GM19240 (cell line): Measurements from ENCODE around the gene ZC3H12A.
A peak's percentile ranks its signal among the peaks of the same experiment; 100 is the strongest.

Source experiments
- DNase-seq: peaks from one replicate; pipeline ENCODE4 v3.0.0; 2011; ENCODE audit warnings: low spot score; ENCODE audit not compliant: insufficient read length

The ZC3H12A gene

GRCh38 chr1:37474046-37474696 is at the start of gene ZC3H12A:
TSS of gene ZC3H12A (plus strand) at chr1:37474580. CDS start at chr1:37475497, 917 bp downstream.
- DNase-seq, result peak; percentile 80

DNA sequence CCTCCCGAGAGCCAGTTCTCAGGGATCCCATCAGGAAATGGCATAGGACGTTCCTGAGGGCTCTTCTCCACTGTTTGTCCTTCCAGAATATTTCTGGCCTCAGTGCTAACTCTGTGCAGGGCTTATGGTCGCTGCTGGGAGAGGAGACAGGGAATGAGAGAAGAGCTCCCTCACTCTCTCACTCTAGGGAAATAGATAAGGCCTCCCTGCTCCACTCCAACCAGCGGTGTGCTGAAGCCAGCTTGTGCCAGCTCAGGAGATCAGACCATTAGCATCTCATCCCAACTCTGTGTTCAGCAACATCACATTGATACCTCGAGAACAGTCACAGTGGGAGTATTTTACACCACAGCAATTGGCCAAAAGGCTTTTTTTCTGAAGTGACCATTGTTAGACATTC is 49.2 kb upstream of the ZC3H12A start:
- no peak for DNase-seq

DNA sequence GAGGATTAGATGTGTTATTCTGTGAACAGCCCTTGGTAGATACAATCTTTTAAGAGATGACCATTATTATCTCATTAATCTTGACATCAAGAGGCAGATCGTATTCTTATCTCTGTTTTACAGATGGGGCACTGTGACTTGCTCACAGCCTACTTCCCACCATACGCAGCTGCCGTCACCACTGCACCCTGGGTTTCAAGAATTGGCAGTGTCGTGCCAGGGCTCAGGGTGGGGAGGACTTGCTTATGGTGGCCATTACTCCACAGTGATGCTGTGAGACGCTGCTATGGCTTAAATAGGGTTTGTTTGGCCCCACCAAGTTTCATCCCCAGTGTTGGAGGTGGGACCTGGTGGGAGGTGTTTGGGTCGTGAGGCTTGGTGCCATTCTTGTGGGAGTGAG is 45.4 kb upstream of the ZC3H12A start:
- DNase-seq, result no peak

DNA sequence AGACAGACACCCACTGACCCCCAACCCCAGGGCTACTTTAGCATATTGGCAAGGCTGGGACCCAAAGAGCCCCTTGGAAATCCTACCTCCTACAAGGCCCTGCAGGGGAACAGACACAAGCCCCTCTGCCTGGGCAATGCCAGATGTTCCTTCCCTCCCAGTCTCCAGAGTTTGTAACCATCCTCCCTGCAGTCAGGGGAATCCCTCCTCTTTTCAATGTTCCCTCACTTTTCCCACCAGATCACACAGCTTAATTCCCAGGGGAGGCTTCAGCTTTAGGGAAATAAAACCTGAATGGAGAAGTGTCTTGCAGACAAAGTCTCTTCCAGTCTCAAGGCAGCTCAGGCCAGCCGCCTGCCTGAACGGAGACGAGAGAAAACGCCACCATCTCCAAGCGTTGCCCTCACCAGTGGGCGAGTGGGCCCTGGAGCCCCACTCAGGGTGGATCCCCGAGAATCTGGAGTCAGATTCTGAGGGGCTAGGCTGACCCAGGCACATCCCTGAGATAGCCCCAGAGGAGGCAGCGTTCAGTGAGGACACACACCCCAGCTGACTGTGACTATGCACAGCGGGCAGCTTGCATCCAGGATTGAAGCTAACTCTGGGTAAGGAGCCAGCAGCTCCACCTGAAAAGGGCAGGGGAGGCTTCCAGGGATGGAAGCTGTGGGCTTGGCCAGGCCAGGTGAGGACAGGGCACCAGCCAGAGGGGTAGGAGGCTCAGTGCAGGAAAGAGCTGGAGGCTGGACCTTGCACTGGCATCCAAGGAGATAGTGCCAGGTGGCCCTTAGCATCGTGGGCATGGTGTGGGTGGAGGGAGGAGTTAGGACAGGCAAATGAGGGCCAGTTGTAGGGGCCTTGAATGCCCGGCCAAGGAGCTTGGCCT is 44.0 kb upstream of the ZC3H12A start:
- DNase-seq, result no peak

GRCh38 chr1:37432716-37433115 is 41.7 kb upstream of the ZC3H12A start:
- no peak for DNase-seq

DNA sequence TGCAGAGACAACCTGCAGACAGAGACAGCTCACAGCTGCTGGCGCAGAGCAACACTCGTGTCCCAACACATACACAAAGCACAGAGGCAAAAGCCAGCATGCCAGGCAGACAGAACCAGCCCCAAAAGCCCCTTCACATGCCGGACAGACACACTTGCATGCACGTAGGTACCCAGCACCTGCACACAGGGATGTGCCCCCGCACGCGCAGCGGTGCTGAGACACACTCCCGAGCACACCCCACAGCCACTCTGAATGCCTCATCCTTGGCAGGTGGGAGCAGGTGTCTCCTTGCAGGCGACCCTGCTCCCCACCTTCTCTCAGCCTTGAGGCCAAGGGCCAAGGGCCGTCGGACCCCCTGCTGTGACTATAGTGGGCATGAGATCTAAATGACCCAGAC is 41.2 kb upstream of the ZC3H12A start:
- no peak for DNase-seq

DNA sequence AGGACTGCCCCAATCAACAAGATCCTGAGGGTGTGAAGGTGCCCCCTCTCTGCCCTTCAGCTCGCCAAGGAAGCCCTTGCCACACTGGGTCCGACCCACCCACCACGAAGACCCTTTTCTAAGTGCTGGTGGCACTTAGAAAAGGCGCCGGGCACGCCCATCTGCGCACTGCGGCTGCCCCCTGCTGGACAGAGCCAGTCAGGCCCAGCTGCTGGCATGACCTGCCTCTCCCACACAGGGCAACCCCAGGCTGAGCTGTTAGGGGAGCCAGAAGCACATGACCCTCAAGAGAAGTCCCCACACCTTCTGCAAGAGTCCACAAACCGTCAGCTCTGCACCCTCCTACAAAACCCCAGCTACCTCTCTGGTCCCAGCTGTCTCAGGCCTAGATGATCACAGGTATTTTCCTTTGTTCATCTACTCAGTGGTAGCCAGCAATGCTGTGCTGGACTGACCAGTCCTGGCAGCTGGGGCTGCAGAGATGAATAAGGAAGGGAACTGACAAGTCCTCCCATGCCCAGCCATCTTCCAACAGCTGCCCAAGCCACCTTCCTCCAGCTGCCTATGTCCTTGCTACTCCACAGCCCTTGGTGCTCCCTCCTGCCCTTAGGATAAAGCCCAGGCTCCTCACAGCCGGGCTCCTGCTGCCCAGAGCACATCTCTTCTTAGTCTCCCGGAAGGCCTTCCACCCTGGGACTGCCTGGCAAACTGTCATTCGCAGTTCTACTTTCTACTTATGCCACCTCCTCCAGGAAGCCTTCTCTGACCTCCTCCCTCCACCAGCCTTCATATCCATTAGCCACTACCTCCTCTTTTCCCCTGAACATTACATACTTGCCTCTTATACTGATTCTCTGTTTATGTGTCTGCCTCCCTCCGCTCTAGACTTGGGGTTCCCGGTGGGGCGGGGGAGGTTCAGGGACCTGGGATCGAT is 39.8 kb upstream of the ZC3H12A start:
- DNase-seq, result peak; percentile 76

DNA sequence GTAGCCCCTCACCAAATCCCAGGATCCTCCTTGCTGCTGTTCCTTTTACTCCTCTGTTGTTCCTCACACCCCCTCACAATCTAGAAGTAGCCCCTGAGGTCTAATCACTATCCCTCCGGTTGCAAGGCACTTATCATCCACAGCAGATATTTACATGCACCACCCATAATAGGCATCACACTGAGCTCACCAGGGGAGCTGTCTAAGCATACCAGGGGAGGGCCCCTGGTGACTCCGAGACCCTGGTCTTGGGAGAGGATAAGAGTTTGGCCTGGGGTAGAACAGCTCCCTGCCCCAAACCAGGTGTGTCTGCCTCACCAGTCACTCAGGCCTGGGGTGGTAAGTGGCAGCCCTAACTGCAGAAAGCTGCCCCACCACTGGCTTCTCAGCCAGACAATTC is 37.3 kb upstream of the ZC3H12A start:
- DNase-seq, result no peak

- DNase-seq, result no peak
Observed at GRCh38 chr1:37438037-37438868, 36.1 kb upstream of the ZC3H12A start.

- DNase-seq, result no peak
Observed at GRCh38 chr1:37438869-37439343, 35.5 kb upstream of the ZC3H12A start.

DNA sequence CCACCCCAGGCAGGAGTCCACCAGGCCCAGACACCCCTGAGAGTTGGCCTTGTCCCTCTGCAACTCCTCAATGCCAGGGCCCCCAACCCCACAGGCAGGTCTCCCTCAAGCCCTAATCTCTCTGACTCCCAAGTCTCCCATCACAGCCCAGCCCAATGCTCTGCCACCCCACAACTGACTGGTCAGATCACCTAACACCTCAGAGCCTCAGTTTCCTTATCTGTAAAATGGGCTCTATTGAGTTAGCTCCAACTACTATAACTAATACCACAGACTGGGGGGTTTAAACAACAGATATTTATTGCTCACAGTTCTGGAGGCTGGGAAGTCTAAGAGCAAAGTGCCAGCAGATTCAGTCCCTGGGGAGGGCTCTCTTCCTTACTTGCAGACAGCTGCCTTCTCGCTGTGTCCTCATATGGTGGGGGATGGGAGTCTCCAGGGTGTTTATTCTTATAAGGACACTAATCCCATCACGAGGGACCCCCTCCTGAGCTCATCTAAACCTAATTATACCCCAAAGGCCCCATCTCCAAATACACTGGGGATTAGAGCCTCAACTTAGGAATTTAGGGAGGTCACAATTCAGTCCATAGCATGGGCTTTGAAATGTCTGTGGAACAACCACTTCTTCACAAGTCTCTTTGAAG is 34.9 kb upstream of the ZC3H12A start:
- no peak for DNase-seq

DNA sequence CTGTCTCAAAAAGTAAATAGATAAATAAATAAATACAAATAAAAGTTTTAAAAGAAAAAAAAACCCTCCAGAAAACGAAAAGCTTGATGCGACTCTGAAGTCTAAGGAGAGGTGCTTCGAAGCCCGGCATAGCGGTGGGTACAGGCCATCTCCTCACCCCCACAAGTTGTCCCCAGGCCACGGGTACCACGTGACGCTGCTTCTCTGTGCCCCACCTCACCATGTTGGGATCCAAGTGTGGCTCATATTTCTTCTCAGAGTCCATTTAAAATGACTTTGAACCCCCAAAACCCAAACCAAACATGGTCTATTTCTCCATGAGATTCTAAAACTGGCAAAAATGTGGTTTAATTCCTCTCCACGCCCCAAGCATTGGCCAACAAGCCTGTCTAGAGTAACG is 32.9 kb upstream of the ZC3H12A start:
- no peak for DNase-seq

DNA sequence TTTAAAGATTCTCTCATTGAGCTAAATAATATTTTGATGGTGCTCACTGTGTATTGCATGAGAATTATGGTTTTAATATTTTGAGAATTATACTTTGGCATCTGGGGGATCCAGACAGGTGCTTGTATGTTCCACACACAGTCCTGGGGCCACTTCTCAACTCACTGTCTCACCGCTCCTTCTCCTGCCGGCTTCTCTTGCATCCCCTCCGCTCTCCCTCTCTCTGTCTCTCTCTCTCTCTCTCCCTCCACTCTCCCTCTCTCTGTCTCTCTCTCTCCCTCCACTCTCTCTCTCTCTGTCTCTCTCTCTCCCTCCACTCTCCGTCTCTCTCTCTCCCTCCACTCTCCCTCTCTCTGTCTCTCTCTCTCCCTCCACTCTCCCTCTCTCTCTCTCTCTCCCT is 32.2 kb upstream of the ZC3H12A start:
- no peak for DNase-seq

GRCh38 chr1:37442644-37443043 is 31.7 kb upstream of the ZC3H12A start:
- no peak for DNase-seq

DNA sequence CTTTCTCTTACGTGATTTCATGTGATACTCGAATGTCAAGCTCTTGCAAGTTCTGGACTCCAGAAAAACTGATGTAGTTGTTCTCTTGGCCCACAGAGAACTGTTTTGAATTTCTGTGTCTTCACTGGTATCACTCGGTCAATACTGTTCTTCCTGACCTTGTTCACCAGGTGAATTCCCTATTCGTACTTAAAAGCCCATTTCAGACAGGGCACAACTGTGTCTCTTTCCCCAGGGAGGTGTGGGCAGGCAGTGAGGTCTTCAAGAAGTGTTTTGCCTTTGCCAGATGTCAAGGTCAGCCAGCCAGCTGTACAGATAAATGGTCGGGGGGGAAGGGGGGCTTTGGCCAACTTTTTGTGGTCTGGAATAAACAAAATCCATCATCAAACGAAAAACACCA is 27.5 kb upstream of the ZC3H12A start:
- DNase-seq, result no peak

DNA sequence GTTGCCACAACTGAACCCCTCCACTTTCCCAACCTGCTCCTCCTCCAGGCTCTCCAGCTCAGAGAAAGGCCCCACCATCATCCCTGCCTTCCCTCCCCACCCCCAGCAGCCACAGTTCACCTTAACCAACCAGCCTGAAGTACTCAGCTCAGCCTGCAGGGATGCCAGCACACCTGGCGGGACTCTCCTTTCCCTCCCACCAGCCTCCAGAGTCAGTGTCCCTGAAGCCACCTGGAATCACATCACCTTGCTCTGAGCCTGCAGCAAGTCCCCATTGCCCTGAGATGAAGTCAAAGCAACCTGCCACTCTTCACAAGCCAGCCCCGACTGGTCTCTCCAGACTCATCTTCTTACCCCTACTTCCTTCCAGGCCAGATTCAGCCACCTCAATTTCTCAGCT is 26.2 kb upstream of the ZC3H12A start:
- DNase-seq, result no peak

GRCh38 chr1:37448691-37449417 is 25.5 kb upstream of the ZC3H12A start:
- DNase-seq, result no peak

- DNase-seq, result no peak
Observed at GRCh38 chr1:37449936-37450335, 24.4 kb upstream of the ZC3H12A start.

GRCh38 chr1:37452416-37452815 is 22.0 kb upstream of the ZC3H12A start:
- DNase-seq, result no peak

GRCh38 chr1:37453647-37454046 is 20.7 kb upstream of the ZC3H12A start:
- DNase-seq, result no peak
